NCI-H1417 (cell line): ENCODE measurements around the gene TMEM240.
"Not testable (repeated sequence)": the region's sequence is repeated elsewhere in the genome, so short reads cannot be mapped to it uniquely, and the experiment has no call there.

ENCODE experiments used
- DNase-seq, 3 experiments: peaks; one replicate each; lab custom pipeline; 2025; lab: John Stamatoyannopoulos, UW

Gene TMEM240

GRCh38 chr1:1524750-1525383 lies 15.6 kb downstream of the TMEM240 start:
- not testable (repeated sequence) for DNase-seq

GRCh38 chr1:1523651-1524050 lies 16.8 kb downstream of the TMEM240 start:
- not testable (repeated sequence) for DNase-seq

- DNase-seq: not testable (repeated sequence)
These were observed 17.2 kb downstream of the TMEM240 start for GRCh38 chr1:1523226-1523625.

- DNase-seq: not testable (repeated sequence)
These were observed 17.9 kb downstream of the TMEM240 start for GRCh38 chr1:1522536-1522935.

GRCh38 chr1:1521331-1521730 lies 19.1 kb downstream of the TMEM240 start:
- no peak for DNase-seq

- DNase-seq: not testable (repeated sequence)
These were observed 20.5 kb downstream of the TMEM240 start for GRCh38 chr1:1519805-1520505.

GRCh38 chr1:1518621-1519007 lies 21.8 kb downstream of the TMEM240 start:
- not testable (repeated sequence) for DNase-seq

- DNase-seq: no peak
These were observed 22.3 kb downstream of the TMEM240 start for GRCh38 chr1:1517973-1518620.

- not testable (repeated sequence) for DNase-seq
These were observed 23.5 kb downstream of the TMEM240 start for GRCh38 chr1:1516923-1517322.

GRCh38 chr1:1514376-1514775 lies 26.0 kb downstream of the TMEM240 start:
- DNase-seq: not testable (repeated sequence)

- not testable (repeated sequence) for DNase-seq
These were observed 26.7 kb downstream of the TMEM240 start for GRCh38 chr1:1513675-1514074.

GRCh38 chr1:1512425-1512824 lies 28.0 kb downstream of the TMEM240 start:
- DNase-seq: not testable (repeated sequence)

- peak; percentile 97 to 99 (median 98) for DNase-seq
These were observed 28.7 kb downstream of the TMEM240 start, which contains the start of gene ATAD3A for GRCh38 chr1:1511533-1512285. ATAD3A (plus strand) TSS chr1:1512162; CDS start chr1:1512269, 107 bp downstream.

GRCh38 chr1:1510912-1511532 lies 29.4 kb downstream of the TMEM240 start:
- peak in 2 of 3 experiments; percentile 47 to 73 for DNase-seq

- not testable (repeated sequence) for DNase-seq
These were observed 31.0 kb downstream of the TMEM240 start for GRCh38 chr1:1509465-1509850.

- DNase-seq: not testable (repeated sequence)
These were observed 31.5 kb downstream of the TMEM240 start for GRCh38 chr1:1508775-1509464.

GRCh38 chr1:1507305-1507704 lies 33.1 kb downstream of the TMEM240 start:
- DNase-seq: no peak

GRCh38 chr1:1505801-1506200 lies 34.6 kb downstream of the TMEM240 start:
- DNase-seq: not testable (repeated sequence)

GRCh38 chr1:1505366-1505798 lies 35.0 kb downstream of the TMEM240 start:
- DNase-seq: peak; percentile 4 to 67 (median 59)

GRCh38 chr1:1504777-1505365 lies 35.6 kb downstream of the TMEM240 start:
- peak; percentile 77 to 90 (median 81) for DNase-seq
